Activated CD8-positive, alpha-beta memory T cell treated with anti-CD3 and anti-CD28 coated beads, Interleukin-2, amount 50 U/mL, for 1 hour (primary cell): ENCODE data around the gene CCDC184.
"Not testable (repeated sequence)": the region's sequence is repeated elsewhere in the genome, so short reads cannot be mapped to it uniquely, and the experiment has no call there.

Source experiments
- DNase-seq: peaks from one replicate; pipeline ENCODE4 v3.0.0-alpha.2; 2020; ENCODE audit errors: extremely low read depth

Gene CCDC184

GRCh38 chr12:48203192-48203591 lies 19.7 kb downstream of the CCDC184 start, which contains the start of gene OR10AD1:
Gene OR10AD1, minus strand, starts transcription at chr12:48203292. Its CDS starts 0 bp downstream, at chr12:48203292.
- no peak for DNase-seq

- DNase-seq, result not testable (repeated sequence)
These were observed 26.1 kb downstream of the CCDC184 start for GRCh38 chr12:48209495-48209894.

- no peak for DNase-seq
These were observed 33.3 kb downstream of the CCDC184 start for GRCh38 chr12:48216785-48217184.

GRCh38 chr12:48219631-48220030 lies 36.2 kb downstream of the CCDC184 start:
- DNase-seq, result no peak

GRCh38 chr12:48220701-48221100 lies 37.3 kb downstream of the CCDC184 start:
- DNase-seq, result no peak

DNA sequence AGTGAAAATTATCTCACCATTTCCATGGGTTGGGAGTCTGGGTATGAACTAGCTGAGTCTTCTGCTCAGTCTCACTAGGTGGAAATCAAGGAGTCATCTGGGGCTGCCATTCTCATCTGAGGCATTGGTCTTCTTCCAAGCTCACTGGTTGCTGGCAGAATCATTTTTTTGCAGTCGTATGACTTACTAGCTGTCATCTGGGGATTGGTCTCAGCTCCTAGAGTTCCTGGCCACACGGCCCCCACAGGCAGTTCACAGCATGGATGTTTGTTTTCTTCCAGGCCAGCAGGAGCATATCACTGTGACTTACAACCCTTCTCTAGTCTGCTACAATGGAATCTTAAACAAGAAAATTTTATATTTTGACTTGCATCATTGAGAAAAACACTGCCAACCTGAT lies 38.2 kb downstream of the CCDC184 start:
- no peak for DNase-seq

DNA sequence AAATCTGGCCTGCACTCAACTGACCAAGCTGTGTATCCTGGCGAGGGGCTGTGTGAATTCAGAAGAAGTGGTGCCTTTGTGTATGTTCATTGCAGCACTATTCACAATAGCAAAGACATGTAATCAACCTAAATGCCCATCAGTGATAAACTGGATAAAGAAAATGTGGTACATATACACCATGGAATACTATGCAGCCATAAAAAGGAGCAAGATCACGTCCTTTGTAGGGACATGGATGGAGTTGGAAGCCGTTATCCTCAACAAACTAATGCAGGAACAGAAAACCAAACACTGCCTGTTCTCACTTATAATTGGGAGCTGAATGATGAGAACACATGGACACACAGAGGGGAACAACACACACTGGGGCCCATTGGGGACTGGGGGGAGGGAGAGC lies 41.1 kb downstream of the CCDC184 start:
- not testable (repeated sequence) for DNase-seq

- DNase-seq, result not testable (repeated sequence)
These were observed 47.9 kb downstream of the CCDC184 start for GRCh38 chr12:48231169-48231958.
